Aorta (tissue), 5 donors: ENCODE results near the gene CCDC9B. TPM values are rescaled to one million over a fixed set of nuclear protein-coding genes. Genes with fewer than 3 reads are reported as not detected.

Experiments used
- ATAC-seq: fragments of 200-7000 bp; cut with Tn5 transposase; one replicate; pipeline ENCODE4 v1.9.1; 2022; ENCODE audit warnings: moderate library complexity; ENCODE audit not compliant: low FRiP score
- DNase-seq, 2 donors: peaks; one replicate each; pipeline ENCODE4 v3.0.0-alpha.2; 2020
- H3K27ac ChIP-seq, 2 donors: one replicate each; pipeline ENCODE4 v1.5.1; 2013; ENCODE audit warnings: low read length in 2 of 2, mild to moderate bottlenecking in 2 of 2, moderate library complexity in 2 of 2, control low read depth in 1 of 2, inconsistent platforms in 1 of 2, low read depth in 1 of 2
- H3K27me3 ChIP-seq, 2 donors: one replicate each; pipeline ENCODE4 v1.6.1; 2013; ENCODE audit warnings: control low read depth in 1 of 2, low read length in 1 of 2, mild to moderate bottlenecking in 1 of 2, moderate library complexity in 1 of 2; ENCODE audit not compliant: insufficient read depth in 2 of 2, control insufficient read depth in 1 of 2
- H3K36me3 ChIP-seq, 2 donors: one replicate each; pipeline ENCODE4 v1.6.1; 2013; ENCODE audit warnings: control low read depth in 1 of 2, low read length in 1 of 2, mild to moderate bottlenecking in 1 of 2; ENCODE audit not compliant: insufficient read depth in 2 of 2, control insufficient read depth in 1 of 2
- H3K4me1 ChIP-seq, 2 donors: one replicate each; pipeline ENCODE4 v1.6.1; 2013; ENCODE audit warnings: low read length in 2 of 2, control low read depth in 1 of 2, mild to moderate bottlenecking in 1 of 2, moderate library complexity in 1 of 2; ENCODE audit not compliant: insufficient read depth in 2 of 2, control insufficient read depth in 1 of 2
- H3K4me3 ChIP-seq, 2 donors: one replicate each; pipeline ENCODE4 v1.5.1; 2013; ENCODE audit warnings: low read length in 2 of 2, control low read depth in 1 of 2, mild to moderate bottlenecking in 1 of 2
- H3K9me3 ChIP-seq: one replicate; pipeline ENCODE4 v1.6.1; 2013; ENCODE audit warnings: mild to moderate bottlenecking, low read length; ENCODE audit not compliant: control insufficient read depth
- WGBS, 2 donors: extraction: QIAGEN DNeasy Blood & Tissue Kit; methylation state at CpG; one replicate each; pipeline ENCODE4 v1.1.7; 2013; 5-methylcytosine and 5-hydroxymethylcytosine counted together
- intact Hi-C, 2 donors: fragments of 100-400 bp; cut with DNase I; formaldehyde crosslinking; loops; one replicate each; pipeline versions ENCODE4 v1.14.2 to v1.15.0; 2022
- long read RNA-seq, 2 donors: library from polyadenylated mRNA; unstranded; transcript quantifications; one replicate each; pipeline ENCODE4 v2.0.0, GENCODE V29; 2020 to 2021
- polyA plus RNA-seq, 2 donors: library from polyadenylated mRNA; stranded (reverse); fragments of 200-250 nt; gene quantifications; one replicate each; pipeline ENCODE4 v1.2.3, GENCODE V29; 2013
- total RNA-seq, 2 donors: library from RNA; stranded (reverse); fragmentation: NEBNext Ultra II Directional; extraction: Animal tissue kit (Norgen Biotek cat#: 25700); gene quantifications; one replicate each; pipeline ENCODE4 v1.2.1, GENCODE V29; 2021
- donor health status: healthy with polysubstance abuse.
- donor health status: Bipolar disorder and iron deficiency.
- donor health status: DM: no; HTN: no; CAD: no.
- donor health status: DM: no; HTN: no; CAD: no.
- donor health status: DM: yes; HTN: yes; CAD: no.

The CCDC9B gene
- total RNA-seq (10 to 100 TPM; 59.6 to 66.6 TPM), polyA plus RNA-seq (10 to 100 TPM; 16.2 to 44.2 TPM)
- long read RNA-seq, donor 1, partial matches to known transcripts = 3 of 3 reads
- long read RNA-seq, donor 1, other reads (novel, unspliced or antisense) = 0 of 3 reads
- long read RNA-seq, donor 2, partial matches to known transcripts = 2 of 5 reads
- long read RNA-seq, donor 2, other reads (novel, unspliced or antisense) = 1 of 5 reads

DNA sequence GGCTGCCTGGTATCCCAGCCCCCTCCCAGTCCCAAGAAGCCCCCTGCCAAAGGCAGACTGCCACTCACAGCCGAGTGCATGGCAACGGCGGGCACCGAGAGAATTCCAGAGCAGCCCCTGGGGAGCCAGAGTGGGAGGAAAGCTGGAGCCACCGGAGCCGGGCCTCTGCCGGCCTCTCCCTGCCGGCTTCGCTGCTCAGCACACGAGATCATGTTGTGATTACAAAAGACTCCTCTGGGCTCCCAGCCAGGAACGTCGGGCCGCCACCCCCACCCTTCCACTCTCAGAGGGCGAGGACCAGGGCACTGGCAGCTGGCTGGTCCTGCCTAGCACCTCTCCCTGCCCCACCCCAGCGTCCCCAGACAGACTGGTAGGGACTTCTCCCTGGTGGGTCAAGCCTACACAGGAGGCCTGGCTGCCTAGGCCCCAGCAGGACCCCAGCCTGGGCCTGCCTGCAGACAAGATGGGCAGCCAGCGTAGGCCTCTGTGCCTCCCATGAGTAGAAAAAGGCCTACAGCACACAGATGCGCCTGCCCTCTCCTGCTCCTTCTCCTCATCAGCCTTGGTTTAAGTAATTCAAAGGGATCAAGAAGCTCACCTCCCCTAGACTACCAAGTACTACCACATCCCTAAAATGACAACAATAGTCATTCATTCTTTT is at the start of gene CCDC9B:
Gene CCDC9B, minus strand, starts transcription at position 200 of the 661 bp plus-strand sequence. Its CDS starts 120 bp downstream, at position 80.
- no peaks in the 10 kb centered on the region for H3K27me3 ChIP-seq
- DNase-seq (peak; percentile 95 to 97), ATAC-seq (peak; percentile 85)
- peak within 1 kb of the TSS in 1 of 2 donors; percentile 4 for H3K4me3 ChIP-seq
- no peaks in the 10 kb centered on the region for H3K9me3 ChIP-seq
- no peaks in the 10 kb centered on the region for H3K36me3 ChIP-seq
- intact Hi-C loops = loop anchor here (2.0 to 10.0 kb wide), 3 partner anchors 18 to 84 kb away; partner anchors contain the start of gene INAFM2 (in 1 of the 2)
- peaks cover 0 to 3% of the 10 kb centered on the region in 2 donors for H3K4me1 ChIP-seq
- peak within 1 kb of the TSS; percentile 96 for H3K27ac ChIP-seq
- WGBS, 2 donors = 7 to 9% methylated on average over 17 of the region's 17 CpGs

GRCh38 chr15:40389824-40390595 is 49.3 kb upstream of the CCDC9B start:
- WGBS, 2 donors = 97 to 100% methylated on average over 2 of the region's 2 CpGs
- intact Hi-C loops = no loop called here
- Histone ChIP-seq H3K4me3 (no peak overlapping the region), H3K27ac (no peak overlapping the region), H3K36me3 (peaks cover 0 to 10% of the 10 kb centered on the region in 2 donors), H3K9me3 (no peaks in the 10 kb centered on the region), H3K27me3 (no peaks in the 10 kb centered on the region), H3K4me1 (no peaks in the 10 kb centered on the region)
- DNase-seq = no peak
- no peak for ATAC-seq

DNA sequence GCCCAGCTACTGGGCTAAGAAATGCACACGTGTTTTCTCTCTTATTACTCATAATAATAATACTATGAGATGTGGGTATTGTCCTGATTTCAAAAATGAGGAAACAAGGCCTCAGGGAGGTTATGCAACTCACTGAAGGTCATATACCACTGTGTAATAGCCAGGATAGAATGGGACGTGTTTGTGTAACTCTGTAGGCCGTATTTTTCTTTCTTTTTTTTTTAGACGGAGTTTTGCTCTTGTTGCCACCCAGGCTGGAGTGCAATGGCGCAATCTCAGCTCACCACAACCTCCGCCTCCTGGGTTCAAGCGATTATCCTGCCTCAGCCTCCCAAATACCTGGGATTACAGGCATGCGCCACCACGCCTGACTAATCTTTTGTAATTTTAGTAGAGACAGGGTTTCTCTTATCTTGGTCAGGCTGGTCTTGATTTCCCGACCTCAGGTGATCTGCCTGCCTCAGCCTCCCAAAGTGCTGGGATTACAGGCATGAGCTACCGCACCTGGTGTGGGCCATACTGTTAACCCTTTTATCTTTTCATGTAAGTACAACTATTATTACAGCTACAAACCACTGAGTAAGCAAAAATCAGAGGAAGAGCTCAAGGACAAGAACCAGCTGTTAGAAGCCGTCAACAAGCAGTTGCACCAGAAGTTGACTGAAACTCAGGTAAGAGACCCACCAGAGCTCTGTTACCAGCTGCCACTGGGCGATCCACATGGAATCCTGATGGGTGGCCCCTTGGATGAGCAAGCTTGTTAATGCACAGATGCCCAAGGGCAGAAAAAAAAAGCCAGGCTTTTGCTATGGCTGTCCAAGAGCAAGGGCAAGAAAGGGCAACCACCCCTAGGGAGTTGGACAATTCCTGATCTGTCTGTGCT is 48.4 kb upstream of the CCDC9B start:
- intact Hi-C loops = no loop called here
- Histone ChIP-seq H3K9me3 (no peaks in the 10 kb centered on the region), H3K27me3 (no peaks in the 10 kb centered on the region), H3K4me1 (no peaks in the 10 kb centered on the region), H3K27ac (no peak overlapping the region), H3K4me3 (no peak overlapping the region), H3K36me3 (peaks cover 0 to 10% of the 10 kb centered on the region in 2 donors)
- WGBS, 2 donors = 92 to 96% methylated on average over 13 of the region's 13 CpGs
- no peak for DNase-seq
- ATAC-seq = no peak

DNA sequence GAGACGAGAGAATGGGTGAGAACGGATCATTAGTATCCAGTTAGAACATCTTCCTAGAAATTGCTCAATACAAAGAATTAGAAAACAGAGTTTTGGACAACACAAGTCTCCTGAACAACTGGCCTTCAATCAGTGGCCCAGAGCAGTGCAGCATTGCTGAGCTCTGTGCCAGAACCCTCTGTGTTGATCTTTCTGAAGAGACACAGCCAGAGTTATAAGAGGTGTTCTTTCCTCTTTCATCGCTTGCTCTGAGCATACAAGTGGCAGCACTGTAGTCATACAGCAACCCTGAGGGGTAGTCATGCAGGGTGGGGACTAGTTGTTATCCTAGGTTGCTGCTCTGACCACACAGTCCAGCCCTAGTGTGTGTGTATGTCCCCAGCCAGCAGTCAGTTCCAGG is 45.7 kb upstream of the CCDC9B start:
- Histone ChIP-seq H3K36me3 (peaks cover 0 to 7% of the 10 kb centered on the region in 2 donors), H3K4me1 (peaks cover 0 to 2% of the 10 kb centered on the region in 2 donors), H3K27me3 (no peaks in the 10 kb centered on the region), H3K9me3 (no peaks in the 10 kb centered on the region), H3K4me3 (no peak overlapping the region), H3K27ac (no peak overlapping the region)
- DNase-seq (no peak), ATAC-seq (no peak)
- WGBS, 2 donors = 97 to 98% methylated on average over 3 of the region's 3 CpGs
- intact Hi-C loops = no loop called here

DNA sequence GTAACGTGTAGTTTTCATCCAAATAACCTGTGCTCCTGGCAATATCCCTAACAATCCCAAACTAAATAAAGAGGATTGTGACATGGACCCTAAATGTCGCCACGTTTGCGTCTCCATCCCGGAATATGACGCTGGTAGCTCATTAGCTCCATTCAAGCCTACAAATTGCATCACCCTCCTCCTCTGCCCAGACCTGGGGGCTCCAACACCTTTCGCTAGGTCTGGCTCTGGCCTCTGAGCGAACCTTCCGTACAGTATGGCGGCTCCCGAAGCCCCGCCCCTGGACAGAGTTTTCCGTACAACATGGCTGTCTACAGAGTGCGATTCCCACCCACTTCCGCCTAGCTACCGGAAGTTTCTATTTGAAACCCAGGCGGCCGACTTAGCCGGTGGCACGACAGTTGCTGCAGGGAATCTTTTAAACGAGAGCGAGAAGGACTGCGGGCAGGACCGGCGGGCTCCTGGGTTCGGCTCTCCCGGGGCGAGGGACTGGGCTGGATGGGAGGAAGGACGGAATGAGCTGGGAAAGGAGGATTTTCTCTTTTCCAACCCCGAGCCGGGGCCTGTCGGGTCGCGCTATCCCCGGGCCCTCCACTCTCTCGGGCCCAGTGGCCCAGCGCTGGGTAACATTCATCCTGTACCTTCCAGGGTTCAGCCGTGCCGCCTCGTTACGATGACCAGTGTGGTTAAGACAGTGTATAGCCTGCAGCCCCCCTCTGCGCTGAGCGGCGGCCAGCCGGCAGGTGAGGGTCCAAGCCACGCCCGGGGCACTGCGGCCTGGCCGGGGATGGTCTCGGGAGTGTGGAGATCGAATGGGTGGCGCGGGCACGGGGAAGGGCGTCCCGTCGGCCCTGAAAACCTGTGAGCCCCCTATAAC is 42.1 kb upstream of the CCDC9B start, which contains the start of gene KNSTRN:
Gene KNSTRN, plus strand, starts transcription at position 142 of the 877 bp plus-strand sequence. Its CDS starts 115 bp downstream, at position 257.
- WGBS, 2 donors = 3% methylated on average over 57 of the region's 57 CpGs
- Histone ChIP-seq H3K27ac (no peak within 1 kb of the TSS), H3K27me3 (no peaks in the 10 kb centered on the region), H3K36me3 (peaks cover 0 to 3% of the 10 kb centered on the region in 2 donors), H3K4me1 (peaks cover 0 to 2% of the 10 kb centered on the region in 2 donors), H3K4me3 (peak within 1 kb of the TSS; percentile 45 to 59), H3K9me3 (no peaks in the 10 kb centered on the region)
- peak; percentile 93 for ATAC-seq
- intact Hi-C loops = no loop called here
- peak; percentile 95 for DNase-seq

GRCh38 chr15:40381818-40382529 is 41.2 kb upstream of the CCDC9B start:
- 91 to 92% methylated on average over 11 of the region's 11 CpGs for WGBS, 2 donors
- intact Hi-C loops = no loop called here

DNA sequence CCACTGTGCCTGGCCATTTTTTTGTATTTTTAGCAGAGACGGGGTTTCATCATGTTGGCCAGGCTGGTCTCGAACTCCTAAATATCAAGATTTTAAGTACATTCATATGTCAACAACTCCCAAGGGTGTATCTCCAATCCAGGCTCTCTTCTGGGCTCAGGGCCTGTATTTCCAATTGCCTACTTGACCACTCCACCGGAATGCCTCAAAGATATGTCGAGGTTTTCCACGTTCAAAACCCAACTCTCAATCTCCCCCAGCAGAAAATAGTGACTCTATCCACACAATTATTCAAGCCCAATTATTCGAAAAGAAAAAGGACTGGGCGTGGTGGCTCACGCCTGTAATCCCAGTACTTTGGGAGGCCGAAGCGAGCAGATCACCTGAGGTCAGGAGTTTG is 39.9 kb upstream of the CCDC9B start:
- intact Hi-C loops = no loop called here
- H3K9me3 ChIP-seq = no peaks in the 10 kb centered on the region
- DNase-seq (no peak), ATAC-seq (no peak)
- H3K27me3 ChIP-seq = no peaks in the 10 kb centered on the region
- WGBS, 2 donors = 95 to 97% methylated on average over 10 of the region's 10 CpGs
- no peak overlapping the region for H3K27ac ChIP-seq
- H3K36me3 ChIP-seq = no peaks in the 10 kb centered on the region
- H3K4me1 ChIP-seq = peaks cover 0 to 2% of the 10 kb centered on the region in 2 donors
- no peak overlapping the region for H3K4me3 ChIP-seq

More at GRCh38 chr15:40381818-40382529, 41.2 kb upstream of the CCDC9B start:
- DNase-seq (no peak), ATAC-seq (no peak)
- Histone ChIP-seq H3K36me3 (peaks cover 0 to 3% of the 10 kb centered on the region in 2 donors), H3K27ac (no peak overlapping the region), H3K9me3 (no peaks in the 10 kb centered on the region), H3K4me3 (no peak overlapping the region), H3K27me3 (no peaks in the 10 kb centered on the region), H3K4me1 (peaks cover 0 to 2% of the 10 kb centered on the region in 2 donors)
